ENCODE data around the gene FN1.

DNA sequence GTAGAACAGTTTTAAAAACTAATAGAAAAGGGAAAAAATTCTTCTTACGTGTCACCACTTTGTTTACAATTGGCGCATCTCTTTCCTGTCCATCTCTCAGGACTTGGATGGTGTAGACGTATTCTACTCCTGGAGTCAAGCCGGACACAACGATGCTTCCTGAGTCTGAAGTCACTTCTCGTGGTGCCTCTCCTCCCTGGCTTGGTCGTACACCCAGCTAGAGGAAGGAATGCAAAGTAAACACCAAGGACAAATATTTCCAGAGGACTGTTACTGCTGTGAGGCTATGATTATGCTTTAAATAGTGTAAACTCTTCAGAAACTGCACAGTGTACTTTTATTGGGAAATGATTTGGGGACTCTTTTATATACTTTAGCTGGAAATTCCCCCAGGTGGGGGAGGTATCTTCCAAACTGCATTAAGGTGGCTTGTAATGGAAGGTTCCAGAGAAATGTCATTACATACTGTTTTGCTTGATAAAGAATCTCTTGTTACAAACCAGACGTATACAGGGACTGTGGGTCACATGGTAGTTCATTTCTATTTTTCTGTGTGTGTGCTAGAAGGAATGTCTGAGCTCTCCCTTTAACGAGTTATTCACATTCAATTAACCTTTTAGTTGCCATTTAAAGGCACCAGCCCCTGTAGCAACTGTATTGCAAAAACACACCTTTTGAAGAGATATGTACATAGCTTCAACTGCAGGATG, 38.1 kb downstream of the FN1 start:
- TF ChIP-seq, protein P1, sequence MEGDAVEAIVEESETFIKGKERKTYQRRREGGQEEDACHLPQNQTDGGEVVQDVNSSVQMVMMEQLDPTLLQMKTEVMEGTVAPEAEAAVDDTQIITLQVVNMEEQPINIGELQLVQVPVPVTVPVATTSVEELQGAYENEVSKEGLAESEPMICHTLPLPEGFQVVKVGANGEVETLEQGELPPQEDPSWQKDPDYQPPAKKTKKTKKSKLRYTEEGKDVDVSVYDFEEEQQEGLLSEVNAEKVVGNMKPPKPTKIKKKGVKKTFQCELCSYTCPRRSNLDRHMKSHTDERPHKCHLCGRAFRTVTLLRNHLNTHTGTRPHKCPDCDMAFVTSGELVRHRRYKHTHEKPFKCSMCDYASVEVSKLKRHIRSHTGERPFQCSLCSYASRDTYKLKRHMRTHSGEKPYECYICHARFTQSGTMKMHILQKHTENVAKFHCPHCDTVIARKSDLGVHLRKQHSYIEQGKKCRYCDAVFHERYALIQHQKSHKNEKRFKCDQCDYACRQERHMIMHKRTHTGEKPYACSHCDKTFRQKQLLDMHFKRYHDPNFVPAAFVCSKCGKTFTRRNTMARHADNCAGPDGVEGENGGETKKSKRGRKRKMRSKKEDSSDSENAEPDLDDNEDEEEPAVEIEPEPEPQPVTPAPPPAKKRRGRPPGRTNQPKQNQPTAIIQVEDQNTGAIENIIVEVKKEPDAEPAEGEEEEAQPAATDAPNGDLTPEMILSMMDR (IDR thresholded peaks at IDR 0.05) = no peak
- TF ChIP-seq EP300 (IDR thresholded peaks at IDR 0.05) = no peak
